LoVo (cell line): ENCODE data around the gene RELCH.

Source experiments
- DNase-seq: peaks from one replicate; pipeline ENCODE4 v3.0.0-alpha.2; 2016; ENCODE audit warnings: low spot score

The RELCH gene

DNA sequence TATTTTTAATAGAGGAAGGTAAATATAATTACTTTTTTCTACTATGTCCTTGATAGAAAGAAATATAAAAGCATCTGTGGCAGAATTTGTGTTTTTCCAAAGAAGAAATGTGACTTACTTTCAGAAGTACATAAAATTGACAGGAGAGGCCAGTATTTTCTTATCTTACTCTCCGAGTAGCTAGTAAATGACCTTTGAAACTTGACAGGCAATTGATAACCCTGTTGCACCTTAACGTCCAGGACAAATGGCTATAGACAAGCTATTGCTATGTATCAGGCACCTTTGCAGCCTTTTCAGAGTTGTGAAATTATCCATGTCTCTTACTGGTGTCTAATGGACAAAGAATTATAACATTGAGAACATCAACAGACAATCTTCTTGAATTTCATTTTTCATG lies 75.0 kb downstream of the RELCH start:
- no peak for DNase-seq

- no peak for DNase-seq
These were observed 77.9 kb downstream of the RELCH start for GRCh38 chr18:62264984-62265383.

DNA sequence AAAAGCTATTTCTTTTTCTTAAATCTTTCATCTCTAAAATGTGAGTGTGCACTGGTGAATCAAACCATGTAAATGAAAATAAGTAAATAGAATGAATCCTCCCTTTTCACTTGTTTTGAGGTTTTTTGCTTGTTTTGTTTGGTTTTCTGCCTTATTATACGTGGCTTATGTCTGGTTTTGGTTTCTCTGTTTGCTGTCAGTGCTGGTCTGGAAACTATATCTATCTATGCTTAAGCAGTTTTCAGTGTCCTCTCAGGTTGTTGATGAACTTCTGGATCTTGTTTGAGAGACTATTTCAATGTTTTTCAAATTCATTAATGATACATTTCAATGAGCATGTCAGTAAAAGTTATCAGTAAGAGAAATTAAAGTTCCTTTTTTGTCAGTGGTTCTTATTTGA lies 90.0 kb downstream of the RELCH start:
- no peak for DNase-seq

- DNase-seq = no peak
These were observed 92.5 kb downstream of the RELCH start for GRCh38 chr18:62279561-62279960.

- DNase-seq = no peak
These were observed 93.0 kb downstream of the RELCH start for GRCh38 chr18:62280058-62280457.

GRCh38 chr18:62280786-62281185 lies 93.7 kb downstream of the RELCH start:
- no peak for DNase-seq

GRCh38 chr18:62281684-62282083 lies 94.6 kb downstream of the RELCH start:
- DNase-seq = no peak

DNA sequence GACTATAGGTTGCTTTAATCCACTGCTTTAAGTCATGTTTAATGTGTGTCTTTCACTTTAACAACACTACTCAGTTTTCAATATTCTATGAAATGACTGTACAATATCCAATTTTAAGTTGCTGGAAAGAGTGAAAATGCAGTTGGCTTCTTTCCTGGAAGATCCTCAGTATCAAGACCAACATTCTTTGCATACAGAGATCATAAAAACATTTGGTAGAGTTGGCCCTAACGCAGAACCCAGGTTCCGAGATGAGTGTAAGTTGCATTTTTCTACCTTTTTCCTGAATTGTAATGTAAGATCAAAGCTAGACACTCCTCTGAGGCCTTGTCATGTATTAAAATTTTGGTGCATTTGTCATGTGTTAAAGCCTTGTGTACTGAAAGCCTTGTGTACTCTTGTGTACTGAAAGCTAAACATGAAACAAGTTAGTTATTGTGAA lies 95.2 kb downstream of the RELCH start:
- DNase-seq = no peak

DNA sequence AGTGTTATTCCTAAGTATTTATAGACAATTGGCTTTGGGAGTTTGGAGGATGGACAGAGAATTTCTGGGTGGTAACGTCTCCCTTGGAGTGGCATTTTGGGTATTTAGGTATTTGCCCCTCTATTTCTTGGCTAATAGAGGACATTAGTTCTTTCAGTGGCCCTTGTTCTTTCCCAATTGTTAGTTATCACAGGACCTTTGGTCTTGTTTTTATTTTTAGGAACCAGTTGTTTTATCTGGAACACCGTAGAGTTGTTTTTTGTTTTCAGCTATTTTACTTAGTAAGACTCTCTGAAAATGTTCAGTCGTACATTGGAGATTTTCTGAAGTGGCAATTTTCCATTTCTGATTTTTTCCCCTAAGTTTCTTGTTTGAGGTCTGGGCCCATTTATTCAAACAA lies 97.6 kb downstream of the RELCH start:
- DNase-seq = no peak

- DNase-seq = no peak
These were observed 98.2 kb downstream of the RELCH start for GRCh38 chr18:62285281-62285680.

GRCh38 chr18:62287781-62288664 lies 101.0 kb downstream of the RELCH start:
- peak; percentile 12 for DNase-seq

- no peak for DNase-seq
These were observed 101.6 kb downstream of the RELCH start for GRCh38 chr18:62288665-62289008.

GRCh38 chr18:62289047-62289446 lies 102.0 kb downstream of the RELCH start:
- peak; percentile 10 for DNase-seq

GRCh38 chr18:62294073-62294472 lies 107.0 kb downstream of the RELCH start:
- no peak for DNase-seq

DNA sequence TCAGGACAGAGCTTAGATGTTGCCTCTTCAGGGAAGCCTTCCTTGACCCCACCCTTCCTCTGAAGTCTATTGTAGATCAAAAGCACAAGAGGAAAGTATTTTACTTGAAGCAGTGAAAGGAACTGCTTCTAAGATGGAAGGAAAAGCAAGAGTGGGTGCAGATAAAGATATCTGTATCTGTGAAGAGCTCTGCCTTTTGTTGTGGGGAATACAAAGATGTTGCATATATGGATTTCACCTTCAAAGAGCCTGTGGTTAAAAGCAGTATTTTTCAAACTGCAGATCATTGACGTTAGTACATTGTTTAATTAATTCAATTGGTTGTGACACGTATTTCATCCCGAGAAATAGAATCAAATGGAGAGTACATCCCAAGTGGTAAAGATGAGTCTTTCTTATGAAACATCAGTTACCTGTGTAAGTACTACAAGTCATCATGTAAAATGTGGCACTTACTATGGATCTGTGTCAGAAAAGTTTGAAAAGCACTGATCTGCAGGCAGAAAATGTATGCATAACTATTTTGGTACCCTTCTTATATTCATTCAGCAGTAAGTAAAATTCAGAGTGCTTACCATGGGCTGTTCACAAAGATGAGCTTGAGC lies 113.4 kb downstream of the RELCH start:
- no peak for DNase-seq

GRCh38 chr18:62301322-62301721 lies 114.3 kb downstream of the RELCH start:
- DNase-seq = no peak

GRCh38 chr18:62312851-62313250 lies 125.8 kb downstream of the RELCH start:
- DNase-seq = no peak

DNA sequence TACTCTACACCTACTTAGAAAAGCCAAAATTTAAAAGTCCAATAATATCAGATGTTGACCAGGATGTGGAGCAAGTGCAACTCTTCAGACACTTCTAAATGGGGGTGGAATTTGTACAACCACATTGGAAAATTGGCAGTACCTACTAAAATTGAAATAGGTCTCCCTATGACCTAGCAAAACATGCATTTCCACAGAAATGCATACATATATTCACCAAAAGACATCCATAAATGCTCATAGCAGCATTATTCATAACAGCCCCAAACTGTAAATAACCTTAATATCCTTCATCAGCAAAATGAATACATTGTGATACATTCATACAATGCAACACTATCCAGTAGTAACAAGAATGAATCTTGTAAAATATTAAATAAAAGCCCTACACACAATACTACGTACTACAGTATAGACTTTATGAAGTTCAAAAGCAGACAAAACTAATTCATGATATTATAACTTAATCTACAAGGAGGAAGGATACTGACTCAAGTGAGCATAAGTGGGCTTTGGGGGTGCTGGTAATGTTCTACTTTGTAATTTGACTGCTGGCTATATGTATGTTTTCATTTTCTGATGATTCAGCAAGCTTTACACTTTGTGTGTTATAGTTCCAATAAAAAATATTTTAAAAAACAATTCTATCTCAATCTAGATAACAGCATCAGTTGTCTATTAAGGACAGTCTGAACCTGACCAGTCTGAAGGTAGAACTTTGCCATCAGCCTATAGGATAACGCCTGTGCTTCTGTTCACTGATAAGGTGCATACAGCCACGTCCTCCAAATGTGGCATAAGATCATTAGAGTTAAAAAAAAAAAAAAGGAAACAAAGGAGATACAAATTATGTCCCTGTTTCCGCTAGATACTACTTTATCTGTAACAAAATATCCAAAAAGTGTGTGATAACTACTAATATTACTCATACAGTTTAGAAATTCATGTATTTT lies 131.4 kb downstream of the RELCH start:
- no peak for DNase-seq

GRCh38 chr18:62321201-62321600 lies 134.1 kb downstream of the RELCH start:
- DNase-seq = no peak

- DNase-seq = no peak
These were observed 136.6 kb downstream of the RELCH start for GRCh38 chr18:62323483-62324180.

- no peak for DNase-seq
These were observed 137.2 kb downstream of the RELCH start for GRCh38 chr18:62324181-62324828.
